ENCODE data around the gene HCLS1.
"Not testable (repeated sequence)": the region's sequence is repeated elsewhere in the genome, so short reads cannot be mapped to it uniquely, and the experiment has no call there.

Gene HCLS1

DNA sequence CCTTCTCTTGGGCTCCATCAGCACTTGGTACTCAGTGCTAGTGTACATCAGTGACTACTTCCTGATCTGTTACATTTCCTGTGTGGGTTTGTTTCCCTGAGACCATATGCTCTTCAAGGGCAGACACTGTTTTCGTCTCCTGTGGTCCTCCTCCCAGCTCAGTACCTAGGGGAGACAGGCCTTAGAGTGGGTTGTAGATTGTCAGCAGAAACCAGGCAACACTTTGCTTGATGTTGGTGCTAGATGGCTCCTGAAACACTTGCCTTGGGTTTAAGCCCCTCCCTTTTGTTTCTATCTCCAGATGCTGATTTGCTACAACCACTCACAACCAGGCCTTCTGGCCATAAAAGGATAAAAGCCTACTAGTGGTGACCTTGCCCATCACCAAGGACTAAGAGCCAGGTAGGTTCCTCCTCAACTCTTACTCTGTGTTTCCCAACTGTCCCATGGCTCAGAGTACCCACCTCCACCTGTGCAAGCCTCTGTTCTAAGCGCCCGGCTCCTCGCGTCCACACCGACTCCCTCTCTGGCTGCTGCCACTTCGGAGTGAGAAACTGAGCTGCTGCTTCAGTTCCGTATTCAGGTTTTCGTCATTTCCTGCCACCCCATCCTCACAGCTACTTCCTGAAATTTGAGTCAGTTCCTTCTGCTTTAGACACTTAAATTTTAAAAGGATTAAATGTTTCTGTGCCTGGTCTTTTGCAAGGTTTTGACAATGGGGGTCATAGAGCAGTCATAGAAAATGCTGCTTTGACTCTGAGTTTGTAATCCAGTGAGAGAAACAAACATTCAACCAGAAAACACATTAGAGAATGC lies at the start of gene HCLS1:
Gene HCLS1, minus strand, starts transcription at position 548 of the 816 bp plus-strand sequence. CDS start 2,556 bp downstream, outside the sequence.
- in situ Hi-C loops (cut with HindIII; ENCODE audit: low sequenced_read_pairs): no loop called here

DNA sequence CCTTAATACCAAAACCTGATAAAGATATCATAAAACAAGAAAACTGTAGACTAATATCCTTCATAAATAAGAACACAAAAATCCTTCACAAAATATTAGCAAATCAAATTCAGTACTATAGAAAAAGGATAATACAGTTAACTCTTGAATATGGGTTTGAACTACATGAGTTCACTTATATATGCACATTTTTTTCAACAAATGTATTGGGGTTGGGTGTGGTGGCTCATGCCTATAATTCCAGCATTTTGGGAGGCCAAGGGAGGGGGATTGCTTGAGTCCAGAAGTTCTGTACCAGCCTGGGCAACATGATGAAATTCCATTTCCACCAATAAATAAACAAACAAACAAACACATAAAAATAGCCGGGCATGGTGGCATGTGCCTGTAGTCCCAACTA lies 49.6 kb upstream of the HCLS1 start:
- in situ Hi-C loops (cut with HindIII; ENCODE audit: low sequenced_read_pairs): no loop called here

DNA sequence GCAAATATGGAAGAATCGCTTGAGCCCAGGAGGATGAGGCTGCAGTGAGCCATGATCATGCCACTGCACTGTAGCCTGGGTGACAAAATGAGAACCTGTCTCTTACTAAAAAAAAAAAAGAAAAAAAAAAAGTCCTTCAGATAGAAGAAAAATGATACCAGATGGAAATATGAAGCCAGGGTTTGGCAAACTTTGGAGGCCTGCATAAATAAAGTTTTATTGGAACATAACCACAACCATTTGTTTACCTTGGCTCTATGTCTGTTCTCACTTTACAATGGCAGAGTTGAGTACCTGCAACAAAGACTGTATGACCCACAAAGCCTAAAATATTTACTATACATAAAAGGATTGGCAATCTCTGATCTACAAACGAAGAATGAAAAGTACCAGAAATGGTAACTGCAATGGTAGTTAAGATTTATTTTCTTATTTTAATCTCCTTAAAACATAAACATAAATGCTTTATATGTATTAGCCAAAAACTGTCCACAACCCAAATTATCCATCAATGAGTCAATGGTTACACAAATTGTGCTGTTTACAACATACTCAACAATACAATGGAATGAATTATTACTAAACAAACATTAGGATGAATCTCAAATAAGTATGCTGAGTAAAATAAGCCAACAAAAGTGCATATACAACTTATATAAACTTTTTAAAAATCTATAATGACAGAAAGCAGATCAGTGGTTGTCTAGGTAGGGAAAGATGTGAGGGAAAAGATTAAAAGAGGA lies 47.0 kb upstream of the HCLS1 start:
- in situ Hi-C loops (cut with HindIII; ENCODE audit: low sequenced_read_pairs): no loop called here

- in situ Hi-C loops (cut with HindIII; ENCODE audit: low sequenced_read_pairs): no loop called here
Observed at GRCh38 chr3:121705541-121705940, 44.8 kb upstream of the HCLS1 start.

DNA sequence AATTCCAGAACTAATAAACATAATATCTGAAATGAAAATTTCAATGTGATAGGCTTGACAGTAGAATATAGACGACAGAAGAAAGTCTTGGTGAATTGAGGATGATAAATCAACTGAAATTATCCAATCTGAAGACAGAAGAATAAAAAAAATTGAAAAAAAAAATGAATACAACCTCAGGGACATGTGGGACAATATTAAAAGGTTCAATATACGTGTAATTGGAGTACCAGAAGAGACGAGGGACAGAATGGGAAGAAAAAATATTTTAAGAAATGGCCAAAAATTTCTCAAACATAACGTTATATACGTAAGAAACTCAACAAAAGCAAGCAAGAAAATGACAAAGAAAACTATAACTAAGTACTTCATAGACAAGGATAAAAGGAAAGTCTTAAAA lies 43.3 kb upstream of the HCLS1 start:
- in situ Hi-C loops (cut with HindIII; ENCODE audit: low sequenced_read_pairs): no loop called here

DNA sequence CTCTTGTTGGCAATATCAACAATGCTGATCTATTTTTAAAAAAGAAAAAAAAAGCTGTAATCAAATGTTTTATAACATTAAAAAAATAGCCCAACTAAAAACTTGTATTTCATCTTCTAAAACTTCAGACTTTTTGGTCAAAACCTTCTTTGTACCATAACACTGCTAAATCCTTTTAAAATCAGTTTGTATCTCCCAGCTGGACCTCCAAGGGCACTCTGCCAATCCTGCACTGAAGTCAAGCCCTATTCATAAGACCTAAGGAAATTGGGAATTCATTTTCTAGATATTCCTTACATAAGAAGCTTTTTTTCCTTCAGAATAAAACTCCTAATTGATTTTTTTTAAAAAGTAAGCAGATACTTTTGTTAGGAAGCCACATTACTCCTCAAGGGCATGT lies 38.2 kb upstream of the HCLS1 start:
- in situ Hi-C loops (cut with HindIII; ENCODE audit: low sequenced_read_pairs): no loop called here

DNA sequence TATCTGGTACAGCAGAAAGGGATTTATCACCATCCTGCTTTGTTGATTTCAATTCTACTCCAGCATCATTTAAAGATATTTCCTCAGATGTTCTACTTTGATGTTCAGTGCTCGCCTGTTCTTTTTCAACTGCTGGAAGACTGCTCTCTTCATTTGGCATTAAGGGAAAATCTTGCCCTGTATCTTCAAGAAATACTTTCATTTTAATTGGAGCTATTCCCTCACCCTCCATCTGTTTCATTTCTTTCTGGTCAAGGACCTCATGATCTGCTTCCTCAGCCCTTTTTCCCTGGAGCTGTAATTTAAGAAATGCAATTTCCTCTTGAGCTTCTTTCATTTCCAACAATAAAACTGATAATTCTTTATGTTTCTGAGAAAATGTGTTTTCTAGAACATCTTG lies 37.8 kb upstream of the HCLS1 start:
- in situ Hi-C loops (cut with HindIII; ENCODE audit: low sequenced_read_pairs): no loop called here

GRCh38 chr3:121696186-121696585 lies 35.5 kb upstream of the HCLS1 start:
- in situ Hi-C loops (cut with HindIII; ENCODE audit: low sequenced_read_pairs): no loop called here

DNA sequence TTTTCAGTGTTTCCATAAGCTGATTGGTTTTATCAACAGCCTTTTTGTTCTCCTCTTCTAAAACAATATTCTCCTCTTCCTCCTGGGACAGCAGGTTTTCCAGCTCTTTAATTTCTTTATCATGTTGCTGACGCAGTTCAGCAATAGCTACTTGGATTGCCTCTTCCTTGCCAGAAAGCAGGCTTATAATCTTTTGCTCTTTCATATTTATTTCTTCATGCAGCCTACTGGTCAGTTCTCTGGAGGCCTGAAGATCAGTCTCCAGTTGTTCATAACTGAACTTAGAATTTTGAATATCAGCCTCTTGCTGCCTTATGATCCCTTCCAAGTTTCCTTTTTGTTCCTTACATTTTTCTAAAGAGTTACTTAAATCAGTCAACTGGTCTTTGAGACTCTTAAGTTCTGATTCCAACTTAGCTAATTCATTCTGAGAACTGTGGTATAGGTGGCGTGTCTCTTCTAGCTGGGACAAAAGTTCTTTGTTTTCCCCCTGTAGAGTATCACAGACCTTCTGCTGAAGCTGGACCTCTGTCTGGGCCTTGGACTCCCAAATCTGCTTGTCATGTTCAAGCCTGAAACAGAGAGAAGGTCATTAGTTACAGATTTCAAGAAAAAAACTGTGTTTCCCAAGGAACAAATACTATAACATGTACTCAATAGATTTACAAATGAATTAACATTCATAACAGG lies 31.5 kb upstream of the HCLS1 start:
- in situ Hi-C loops (cut with HindIII; ENCODE audit: low sequenced_read_pairs): no loop called here

DNA sequence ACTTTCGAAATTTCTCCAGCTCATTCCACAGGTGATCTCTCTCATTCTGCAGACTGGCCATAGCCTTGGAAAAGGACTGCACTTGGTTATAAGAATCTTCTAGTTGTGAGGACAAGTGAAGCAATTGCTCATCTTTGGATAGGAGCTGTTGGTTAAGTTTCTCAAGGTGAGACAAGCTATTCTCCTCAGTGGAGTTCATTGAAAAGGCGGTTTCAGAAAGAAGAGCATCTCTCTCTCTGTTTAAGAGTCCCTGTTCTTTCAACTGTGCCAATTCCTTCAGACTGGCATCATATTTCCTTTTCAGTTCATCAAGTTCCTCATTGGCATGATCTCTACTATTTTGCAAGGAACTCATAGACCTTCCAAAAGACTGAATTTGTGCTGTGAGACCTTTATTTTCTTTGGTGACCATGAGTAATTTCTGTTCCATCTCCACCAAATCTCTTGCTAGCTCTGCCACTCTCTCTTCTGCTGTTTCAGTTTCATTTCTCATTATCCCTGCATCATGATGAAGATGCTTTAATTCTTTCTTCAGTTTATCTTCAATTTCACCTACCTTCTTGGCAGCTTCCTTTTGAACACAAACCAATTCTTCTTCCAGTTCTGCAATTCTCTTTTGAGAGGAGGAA lies 30.2 kb upstream of the HCLS1 start:
- in situ Hi-C loops (cut with HindIII; ENCODE audit: low sequenced_read_pairs): no loop called here

DNA sequence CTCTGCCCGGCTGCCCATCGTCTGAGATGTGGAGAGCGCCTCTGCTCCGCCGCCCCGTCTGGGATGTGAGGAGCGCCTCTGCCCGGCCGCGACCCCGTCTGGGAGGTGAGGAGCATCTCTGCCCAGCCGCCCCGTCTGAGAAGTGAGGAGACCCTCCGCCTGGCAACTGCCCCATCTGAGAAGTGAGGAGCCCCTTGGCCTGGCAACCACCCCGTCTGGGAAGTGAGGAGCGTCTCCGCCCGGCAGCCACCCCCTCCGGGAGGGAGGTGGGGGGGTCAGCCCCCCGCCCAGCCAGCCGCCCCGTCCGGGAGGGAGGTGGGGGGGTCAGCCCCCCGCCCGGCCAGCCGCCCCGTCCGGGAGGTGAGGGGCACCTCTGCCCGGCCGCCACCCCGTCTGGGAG lies 28.0 kb upstream of the HCLS1 start:
- in situ Hi-C loops (cut with HindIII; ENCODE audit: low sequenced_read_pairs): not testable (repeated sequence)

GRCh38 chr3:121681792-121682191 lies 21.1 kb upstream of the HCLS1 start:
- in situ Hi-C loops (cut with HindIII; ENCODE audit: low sequenced_read_pairs): no loop called here

DNA sequence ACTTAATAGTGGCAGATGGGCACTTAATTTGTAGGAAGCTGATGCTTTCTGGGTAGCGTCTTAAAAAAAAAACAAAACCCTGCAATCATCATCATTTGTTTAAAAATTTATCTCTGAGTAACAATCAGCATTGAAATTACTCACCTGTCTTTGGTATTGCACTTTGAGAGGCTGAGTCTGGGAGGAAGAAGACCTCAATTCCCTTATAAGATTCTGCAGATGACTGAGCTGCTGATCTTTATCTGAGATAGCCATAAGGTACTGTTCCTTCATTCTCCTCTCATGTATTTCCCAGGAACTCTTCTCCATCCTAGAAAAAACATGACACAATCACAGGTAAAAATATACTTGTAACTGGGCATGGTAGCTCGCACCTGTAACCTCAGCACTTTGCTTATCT lies 16.4 kb upstream of the HCLS1 start:
- in situ Hi-C loops (cut with HindIII; ENCODE audit: low sequenced_read_pairs): no loop called here

GRCh38 chr3:121670676-121671075 lies 10.0 kb upstream of the HCLS1 start:
- in situ Hi-C loops (cut with HindIII; ENCODE audit: low sequenced_read_pairs): no loop called here

DNA sequence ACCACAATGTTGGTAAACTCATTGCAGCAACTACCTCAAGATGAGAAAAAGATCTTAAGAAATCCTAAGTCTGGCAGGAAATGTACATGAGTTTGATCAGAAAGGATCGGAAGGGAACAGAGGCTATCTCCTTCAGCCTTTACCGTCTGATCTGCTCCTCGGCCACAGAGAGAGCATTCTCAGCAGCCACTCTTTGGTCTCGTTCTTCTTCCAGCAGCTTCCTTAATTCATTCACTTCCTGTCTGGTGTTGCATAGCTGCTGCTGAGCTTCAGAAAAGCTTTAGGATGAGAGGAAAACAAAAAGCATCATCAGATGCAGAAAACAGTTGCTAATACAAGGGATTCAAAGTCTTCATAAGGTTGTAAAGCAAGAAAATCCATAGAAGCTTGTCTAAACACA lies 6.6 kb upstream of the HCLS1 start:
- in situ Hi-C loops (cut with HindIII; ENCODE audit: low sequenced_read_pairs): no loop called here

DNA sequence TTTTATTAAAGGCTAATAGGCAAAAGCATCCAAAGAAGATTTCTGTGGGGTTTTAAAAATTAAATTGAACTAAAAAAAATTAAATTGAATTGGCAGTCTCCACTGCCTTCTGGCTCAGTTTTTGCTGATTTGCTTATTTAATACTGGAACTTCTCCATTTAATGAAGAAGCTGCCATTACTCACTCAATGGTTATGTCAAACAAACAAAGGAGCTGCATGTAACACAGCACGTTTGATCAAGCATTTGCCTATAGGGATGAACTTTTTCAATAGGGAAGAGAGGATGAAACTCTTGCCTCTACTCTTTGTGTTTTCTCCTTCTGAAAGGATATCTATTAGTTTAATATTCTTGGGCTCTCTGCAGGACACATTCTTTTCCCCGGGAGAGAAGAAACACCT lies 4.8 kb upstream of the HCLS1 start:
- in situ Hi-C loops (cut with HindIII; ENCODE audit: low sequenced_read_pairs): no loop called here

- in situ Hi-C loops (cut with HindIII; ENCODE audit: low sequenced_read_pairs): no loop called here
Observed at GRCh38 chr3:121663171-121663847, 2.6 kb upstream of the HCLS1 start.

DNA sequence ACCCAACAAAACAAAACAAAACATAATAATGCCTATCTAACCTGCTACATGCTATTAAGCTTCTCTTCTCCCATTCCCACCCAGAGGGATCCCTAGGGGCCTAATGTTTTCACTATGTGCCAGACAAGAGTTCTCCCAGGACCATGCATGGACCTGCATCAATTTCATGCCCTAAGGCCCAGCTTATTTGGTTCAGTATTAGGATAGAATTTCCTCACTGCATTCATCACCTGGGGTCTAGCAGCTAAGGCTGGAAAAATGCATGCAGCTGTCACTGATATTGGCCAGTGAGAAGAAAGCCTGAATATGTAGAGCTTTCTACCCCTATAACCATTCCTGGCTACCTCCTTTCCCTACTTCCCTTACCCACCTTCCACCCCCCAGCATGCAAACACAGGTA lies 2.0 kb upstream of the HCLS1 start:
- in situ Hi-C loops (cut with HindIII; ENCODE audit: low sequenced_read_pairs): no loop called here

GRCh38 chr3:121661376-121661775 lies 673 bp upstream of the HCLS1 start:
- in situ Hi-C loops (cut with HindIII; ENCODE audit: low sequenced_read_pairs): no loop called here

DNA sequence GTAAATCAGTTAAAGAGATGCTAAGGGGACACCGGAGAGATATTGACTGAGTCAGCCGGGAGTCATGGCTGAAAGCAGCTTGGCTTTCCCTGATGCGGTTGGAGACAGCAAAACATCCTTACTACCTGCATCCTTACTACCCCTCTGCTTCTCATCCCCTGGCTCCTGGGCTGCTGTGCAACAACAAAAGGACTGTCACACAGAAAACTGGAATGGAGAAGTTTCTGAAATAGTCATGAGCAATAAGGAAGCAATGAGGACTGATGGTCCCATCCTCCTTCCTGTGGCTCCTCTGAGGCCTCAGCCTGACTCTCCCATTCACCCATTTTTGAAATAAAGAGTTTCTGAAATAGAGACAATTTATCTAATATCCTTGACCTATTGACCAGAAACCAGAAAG lies 1.1 kb downstream of the HCLS1 start:
- in situ Hi-C loops (cut with HindIII; ENCODE audit: low sequenced_read_pairs): no loop called here
